Left forelimb (tissue), 1 donor: ENCODE data around the gene CRKL.

ENCODE experiments used
- DNase-seq: peaks from one replicate; pipeline ENCODE4 v3.0.0-alpha.2; 2018; ENCODE audit warnings: low spot score

Gene CRKL

DNA sequence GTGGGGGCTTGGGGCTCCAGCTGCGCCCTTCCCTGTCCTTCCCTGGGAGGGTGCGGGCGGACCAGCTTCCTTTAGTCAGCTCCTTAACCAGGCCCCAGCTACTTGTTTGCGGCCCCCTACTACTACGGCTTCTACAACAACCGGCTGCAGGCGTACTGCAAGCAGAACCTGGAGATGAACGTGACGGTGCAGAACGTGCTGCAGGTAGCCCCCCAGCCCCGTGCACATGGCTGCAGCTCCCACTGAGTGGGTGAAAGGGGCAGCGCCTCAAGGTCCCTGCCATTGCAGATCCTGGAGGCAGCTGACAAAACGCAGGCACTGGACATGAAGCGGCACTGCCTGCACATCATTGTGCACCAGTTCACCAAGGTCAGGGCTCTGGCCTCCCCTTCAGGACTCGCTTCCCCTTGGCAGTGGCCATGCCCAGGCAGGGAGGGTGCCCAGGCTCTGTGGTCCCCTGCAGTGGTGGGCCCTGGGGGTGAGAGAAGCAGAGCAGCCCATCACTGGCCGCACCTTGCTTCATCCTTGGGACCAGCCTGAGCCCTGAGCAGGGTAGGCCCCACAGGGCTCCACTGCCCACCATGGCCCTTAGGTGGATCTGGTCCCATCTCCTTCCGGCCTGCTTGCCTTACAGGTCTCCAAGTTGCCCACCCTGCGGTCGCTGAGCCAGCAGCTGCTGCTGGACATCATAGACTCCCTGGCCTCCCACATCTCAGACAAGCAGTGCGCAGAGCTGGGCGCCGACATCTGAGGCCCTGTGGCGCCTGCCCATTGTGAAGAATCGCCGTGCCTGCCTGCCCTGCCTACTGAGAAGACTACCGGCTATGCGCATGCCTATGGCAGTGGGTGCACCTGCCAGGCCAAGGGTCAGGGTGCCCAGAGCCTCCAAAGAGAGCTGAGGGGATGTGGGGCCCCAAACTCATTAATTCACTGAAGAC is 79.7 kb downstream of the CRKL start:
- DNase-seq = no peak

DNA sequence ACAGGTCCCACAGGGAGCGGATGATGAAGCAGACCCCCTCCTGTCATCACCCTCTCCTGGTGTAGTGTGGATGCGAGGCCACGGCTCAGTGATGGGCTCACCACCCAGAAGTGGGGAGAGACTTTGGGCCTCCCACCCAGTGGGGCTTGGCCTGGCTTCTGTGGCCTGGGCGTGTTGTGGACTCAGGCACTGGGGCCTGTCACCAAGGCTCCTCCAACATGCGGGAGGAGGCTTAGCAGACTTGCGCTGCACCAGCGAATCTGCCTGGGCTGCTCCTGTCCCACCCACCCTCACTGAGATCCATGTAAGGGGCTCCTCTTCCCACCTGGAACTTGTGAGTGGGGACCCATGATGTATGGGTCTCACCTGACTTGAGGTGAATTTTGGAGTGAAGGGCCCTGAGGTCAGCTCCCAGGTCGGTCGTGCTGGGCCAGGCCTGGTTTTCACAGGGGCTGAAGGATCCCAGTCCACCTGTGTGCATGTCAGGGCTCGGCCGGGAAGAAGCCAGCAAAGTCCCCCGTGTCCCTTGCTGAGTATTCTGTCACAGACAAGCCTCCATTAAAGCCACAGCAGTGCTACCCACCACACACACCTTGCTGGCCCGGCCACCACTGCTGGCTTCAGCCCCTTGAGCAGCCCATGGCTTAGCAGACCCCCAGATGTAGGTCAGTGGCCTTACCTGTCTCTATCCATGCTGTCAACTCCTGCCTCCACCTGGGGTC is 80.5 kb downstream of the CRKL start:
- DNase-seq = no peak

DNA sequence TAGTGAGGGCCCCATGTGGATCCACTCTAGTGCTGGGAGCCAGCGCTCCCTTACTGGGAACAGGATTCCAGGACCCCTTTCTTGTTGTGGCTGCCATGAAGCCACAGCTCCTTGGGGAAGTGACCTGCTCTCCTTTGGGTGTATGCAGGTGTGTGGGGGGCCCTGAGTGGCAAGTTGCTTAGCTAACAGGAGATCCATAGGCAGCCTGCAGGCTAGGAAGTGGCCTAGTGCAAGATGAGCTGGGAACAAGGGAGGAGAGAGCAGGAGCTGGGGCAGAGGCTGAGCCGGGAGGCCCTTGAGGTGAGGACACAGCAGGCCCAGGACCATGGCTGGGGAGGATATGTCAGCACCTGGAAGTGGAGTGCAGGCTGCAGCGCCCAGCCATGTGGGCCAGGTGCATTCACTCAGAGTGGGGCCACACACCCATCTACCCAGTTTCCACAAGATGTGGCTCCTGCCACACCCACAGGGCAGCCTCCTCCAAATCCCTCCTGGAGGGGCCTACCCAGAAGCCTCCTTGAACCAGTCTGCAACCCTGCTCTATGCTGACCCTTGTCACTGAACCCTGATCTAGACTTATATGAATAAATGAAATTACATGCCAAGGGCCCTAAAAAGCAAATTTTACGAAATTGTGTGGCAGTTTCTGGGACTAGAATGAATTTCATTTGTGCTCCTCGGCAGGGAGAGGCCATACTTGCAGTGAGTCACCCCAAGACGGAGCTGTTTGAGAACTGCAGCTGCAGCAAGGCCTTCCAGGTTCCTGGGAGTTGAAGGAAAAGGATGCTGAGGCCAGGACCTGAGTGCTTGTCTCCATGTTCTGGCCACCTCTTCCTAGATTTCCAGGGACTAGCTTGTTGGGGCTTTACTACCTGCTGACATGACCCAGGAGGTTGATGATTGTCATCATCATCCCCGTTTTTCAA is 81.5 kb downstream of the CRKL start:
- no peak for DNase-seq

DNA sequence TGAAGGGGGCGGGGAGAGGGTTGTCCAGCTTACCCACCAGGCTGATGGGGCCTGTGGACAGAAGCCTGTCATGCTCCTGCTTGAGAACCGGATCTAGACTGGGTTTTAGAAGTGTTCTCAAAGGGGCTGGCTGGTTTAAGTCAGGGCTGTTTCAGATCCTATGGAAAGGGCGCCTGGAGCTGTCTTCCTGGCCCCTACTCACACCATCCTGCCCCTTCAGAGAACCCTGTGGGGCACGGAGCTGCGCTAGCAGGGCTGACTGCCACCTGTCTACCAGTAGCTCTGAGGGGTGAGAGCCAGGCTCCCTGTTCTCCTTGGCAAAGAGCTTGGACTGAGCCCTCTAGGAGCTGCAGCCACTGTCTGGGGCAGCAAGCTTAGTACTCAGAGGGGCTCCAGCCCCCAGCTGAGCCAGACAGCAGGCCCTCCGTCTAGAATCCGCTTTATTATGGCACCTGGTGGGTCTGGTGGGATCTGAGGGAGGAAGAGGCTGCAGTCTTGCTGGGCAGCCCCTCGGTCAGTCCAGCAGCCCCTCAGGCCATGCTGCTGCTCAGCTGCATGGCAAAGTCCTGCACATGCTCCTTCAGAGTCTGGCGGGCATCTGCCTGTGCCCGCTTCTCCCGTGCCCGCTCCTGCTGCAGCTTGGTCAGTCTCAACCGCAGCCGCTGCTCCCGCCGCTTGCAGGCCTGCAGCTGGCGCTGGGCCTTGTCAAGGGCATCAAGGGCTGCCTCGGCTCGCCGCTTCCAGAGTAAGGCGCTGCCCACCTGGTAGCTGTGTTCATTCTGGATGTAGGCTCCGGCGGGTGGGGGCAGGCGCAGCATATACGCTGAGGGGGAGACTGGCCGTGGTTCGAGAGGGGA is 82.4 kb downstream of the CRKL start:
- DNase-seq = no peak

DNA sequence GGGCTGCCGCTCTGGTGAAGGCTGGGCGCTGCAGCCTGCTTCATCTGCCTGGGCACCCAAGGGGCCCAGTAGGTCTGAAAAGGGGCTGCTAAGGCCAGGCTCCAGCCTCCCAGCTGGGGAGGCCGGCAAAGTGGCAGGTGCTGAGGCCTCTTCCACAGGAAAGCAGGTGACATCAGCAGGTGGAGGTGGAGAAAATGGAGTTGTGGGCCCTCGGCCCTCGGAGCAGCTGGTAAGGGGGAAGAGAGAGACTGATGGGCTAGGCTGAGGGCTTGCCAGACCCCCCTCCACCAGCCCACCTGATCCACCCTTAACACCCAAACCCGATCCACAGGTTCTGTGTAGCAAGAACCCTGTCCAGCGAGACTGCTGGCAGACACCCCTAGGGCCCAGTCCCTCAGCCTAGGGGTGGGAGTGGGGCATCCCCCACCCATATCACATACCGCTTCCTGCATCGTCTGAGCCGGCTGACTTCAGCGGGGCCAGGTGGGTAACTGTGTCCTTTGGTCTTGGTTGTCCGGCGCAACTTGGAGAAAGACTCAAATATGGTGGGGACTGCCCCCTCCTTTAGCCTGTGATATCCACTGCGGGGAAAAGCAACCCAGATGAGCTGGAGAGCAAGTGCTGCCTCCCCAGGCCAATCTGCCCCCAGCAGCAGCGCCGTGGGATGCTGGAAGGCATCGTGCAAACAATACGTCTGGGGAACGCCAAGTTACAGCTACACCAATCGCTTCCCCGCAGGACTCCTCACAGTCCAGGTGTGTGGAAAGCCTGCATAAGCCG is 83.2 kb downstream of the CRKL start:
- DNase-seq = no peak

DNA sequence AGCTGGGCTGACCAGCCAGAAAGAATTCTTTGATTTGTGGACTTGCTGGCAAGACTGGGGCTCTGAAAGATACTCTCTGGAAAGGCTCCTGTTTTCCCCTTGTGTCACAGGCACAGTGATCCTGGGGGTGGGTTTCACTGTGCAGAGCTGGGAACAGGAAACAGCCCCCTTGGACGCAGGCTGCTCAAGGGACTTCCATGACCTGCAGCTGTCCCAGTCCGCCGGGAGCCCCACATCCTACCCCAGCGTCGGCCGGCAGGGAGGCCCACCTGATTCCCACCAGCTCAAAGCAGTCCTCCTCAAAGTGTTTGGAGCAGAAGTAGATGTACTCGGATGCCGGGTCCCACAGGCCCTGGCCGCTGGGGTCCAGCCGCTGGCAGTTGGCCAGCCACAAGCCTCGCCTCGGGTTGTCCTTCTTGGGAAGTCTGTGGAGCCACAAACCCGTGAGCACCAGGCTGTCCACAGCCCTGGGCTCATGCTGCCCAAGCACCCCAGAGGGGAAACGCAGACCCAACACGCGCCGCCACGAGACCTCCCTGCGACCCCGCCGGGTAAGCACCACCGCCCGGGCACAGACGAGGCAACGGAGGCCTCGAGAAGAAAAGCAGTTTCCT is 83.9 kb downstream of the CRKL start:
- no peak for DNase-seq

DNA sequence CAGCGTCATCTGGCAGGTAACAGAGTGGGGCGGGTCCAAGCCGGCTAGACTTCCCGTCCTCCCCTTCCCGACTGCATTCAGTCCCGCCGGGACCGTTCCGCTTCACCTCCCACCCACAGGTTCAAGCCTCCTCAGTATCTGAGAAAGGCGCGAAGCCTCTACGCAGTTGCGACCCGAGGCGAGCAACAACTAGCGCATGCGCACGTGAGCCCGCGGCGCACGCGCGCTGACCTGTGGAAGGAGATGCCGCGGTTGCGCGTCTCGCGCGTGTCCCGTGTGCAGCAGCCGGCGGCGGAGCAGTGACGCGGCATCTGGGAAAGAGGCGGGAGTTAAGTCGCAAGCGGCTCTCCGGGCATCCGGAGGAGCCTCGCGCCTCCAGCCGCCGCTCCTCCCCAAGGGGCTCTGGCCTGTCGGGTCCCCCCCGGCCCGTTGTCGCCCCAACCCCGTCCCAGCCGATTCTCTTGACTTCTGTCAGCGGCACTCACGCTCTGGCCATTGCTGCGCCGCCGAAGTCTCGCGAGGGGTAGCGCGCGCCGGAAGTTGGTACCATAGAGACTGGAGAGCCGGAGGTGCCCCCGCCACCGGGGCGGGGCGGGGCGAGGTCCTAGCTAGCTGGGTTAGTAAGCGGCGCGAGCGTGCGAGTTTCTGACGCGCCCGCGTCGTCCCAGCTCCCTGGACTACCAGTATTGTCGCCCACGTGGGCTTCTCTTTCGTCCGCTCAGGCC is 84.6 kb downstream of the CRKL start, which contains the start of gene THAP7:
TSS of gene THAP7 (minus strand) at position 518 of the 725 bp plus-strand sequence. CDS start at position 311, 207 bp downstream.
- DNase-seq = peak; percentile 98
